K562 (cell line): ENCODE measurements around the gene AAMDC.
"Not testable (repeated sequence)": the region's sequence is repeated elsewhere in the genome, so short reads cannot be mapped to it uniquely, and the experiment has no call there.

Experiments used
- REST ChIP-seq, 2 experiments: fragments of 450-650 bp; formaldehyde crosslinking in 1 of 2; IDR thresholded peaks; 2 replicates each; pipeline versions ENCODE4 v1.4.0 to v1.6.1; 2014 to 2020; ENCODE audit warnings: mild to moderate bottlenecking in 2 of 2, borderline replicate concordance in 1 of 2, low read depth in 1 of 2
- ZNF384 ChIP-seq: IDR thresholded peaks from 2 replicates; pipeline ENCODE4 v1.6.1; 2012; ENCODE audit warnings: low read depth, low read length, improper control_type of control experiment
- TF ChIP-seq, protein P1 (sequence below), 3 experiments: IDR thresholded peaks in 2 of 3; conservative IDR thresholded peaks in 1 of 3; 2 replicates each; pipeline ENCODE4 v1.5.1; 2011 to 2012; ENCODE audit warnings: low read length in 3 of 3, mild to moderate bottlenecking in 3 of 3, control low read depth in 2 of 3, improper control_type of control experiment in 1 of 3, inconsistent platforms in 1 of 3, low read depth in 1 of 3, mixed read lengths in 1 of 3, moderate library complexity in 1 of 3; ENCODE audit not compliant: insufficient read depth in 2 of 3

DNA sequence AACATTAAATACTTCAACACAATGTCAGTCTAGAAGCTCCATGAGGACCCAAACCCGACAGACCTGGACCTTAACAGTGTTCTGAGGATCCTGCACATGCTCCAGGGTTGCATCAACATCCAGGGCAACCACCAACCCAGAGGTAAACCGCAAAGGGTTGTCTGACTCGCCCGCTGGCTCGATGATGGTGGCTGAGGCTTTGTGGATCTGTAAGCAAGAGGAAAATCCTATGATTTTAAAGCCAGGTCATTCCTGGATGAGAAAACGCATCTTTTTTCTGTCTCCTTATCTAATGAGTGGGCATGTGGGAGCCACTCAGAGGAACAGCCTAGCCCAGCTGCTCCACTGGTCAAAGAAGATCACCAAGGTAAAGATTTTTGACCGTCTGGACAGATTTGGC lies 70.3 kb downstream of the AAMDC start:
- TF ChIP-seq, protein P1, sequence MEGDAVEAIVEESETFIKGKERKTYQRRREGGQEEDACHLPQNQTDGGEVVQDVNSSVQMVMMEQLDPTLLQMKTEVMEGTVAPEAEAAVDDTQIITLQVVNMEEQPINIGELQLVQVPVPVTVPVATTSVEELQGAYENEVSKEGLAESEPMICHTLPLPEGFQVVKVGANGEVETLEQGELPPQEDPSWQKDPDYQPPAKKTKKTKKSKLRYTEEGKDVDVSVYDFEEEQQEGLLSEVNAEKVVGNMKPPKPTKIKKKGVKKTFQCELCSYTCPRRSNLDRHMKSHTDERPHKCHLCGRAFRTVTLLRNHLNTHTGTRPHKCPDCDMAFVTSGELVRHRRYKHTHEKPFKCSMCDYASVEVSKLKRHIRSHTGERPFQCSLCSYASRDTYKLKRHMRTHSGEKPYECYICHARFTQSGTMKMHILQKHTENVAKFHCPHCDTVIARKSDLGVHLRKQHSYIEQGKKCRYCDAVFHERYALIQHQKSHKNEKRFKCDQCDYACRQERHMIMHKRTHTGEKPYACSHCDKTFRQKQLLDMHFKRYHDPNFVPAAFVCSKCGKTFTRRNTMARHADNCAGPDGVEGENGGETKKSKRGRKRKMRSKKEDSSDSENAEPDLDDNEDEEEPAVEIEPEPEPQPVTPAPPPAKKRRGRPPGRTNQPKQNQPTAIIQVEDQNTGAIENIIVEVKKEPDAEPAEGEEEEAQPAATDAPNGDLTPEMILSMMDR (IDR thresholded peaks at IDR 0.05 in 2 of 3, conservative IDR thresholded peaks at IDR 0.05 in 1 of 3; ENCODE audit: insufficient read depth in 2 of 3, low read depth in 1 of 3, low read length in 3 of 3) = not testable (repeated sequence)
- not testable (repeated sequence) for TF ChIP-seq ZNF384; REST (IDR thresholded peaks at IDR 0.05; ENCODE audit: borderline replicate concordance); REST (CRISPR knock-in tag; IDR thresholded peaks at IDR 0.05; ENCODE audit: low read depth)
